Choroid plexus epithelial cell (primary cell): ENCODE results near the gene CNP.

Experiments
- DNase-seq: peaks from one replicate; pipeline ENCODE4 v3.0.0-alpha.2; 2010; ENCODE audit warnings: low read depth
- H3K4me3 ChIP-seq: 2 replicates; pipeline ENCODE4 v1.5.1; 2011; ENCODE audit warnings: low read depth, mild to moderate bottlenecking, control low read depth, low read length, moderate library complexity
- TF ChIP-seq, protein P1 (sequence below): conservative IDR thresholded peaks from 2 replicates; pipeline ENCODE4 v1.5.1; 2011; ENCODE audit warnings: low read depth, mild to moderate bottlenecking, control low read depth, inconsistent platforms, low read length, moderate library complexity

CNP gene

DNA sequence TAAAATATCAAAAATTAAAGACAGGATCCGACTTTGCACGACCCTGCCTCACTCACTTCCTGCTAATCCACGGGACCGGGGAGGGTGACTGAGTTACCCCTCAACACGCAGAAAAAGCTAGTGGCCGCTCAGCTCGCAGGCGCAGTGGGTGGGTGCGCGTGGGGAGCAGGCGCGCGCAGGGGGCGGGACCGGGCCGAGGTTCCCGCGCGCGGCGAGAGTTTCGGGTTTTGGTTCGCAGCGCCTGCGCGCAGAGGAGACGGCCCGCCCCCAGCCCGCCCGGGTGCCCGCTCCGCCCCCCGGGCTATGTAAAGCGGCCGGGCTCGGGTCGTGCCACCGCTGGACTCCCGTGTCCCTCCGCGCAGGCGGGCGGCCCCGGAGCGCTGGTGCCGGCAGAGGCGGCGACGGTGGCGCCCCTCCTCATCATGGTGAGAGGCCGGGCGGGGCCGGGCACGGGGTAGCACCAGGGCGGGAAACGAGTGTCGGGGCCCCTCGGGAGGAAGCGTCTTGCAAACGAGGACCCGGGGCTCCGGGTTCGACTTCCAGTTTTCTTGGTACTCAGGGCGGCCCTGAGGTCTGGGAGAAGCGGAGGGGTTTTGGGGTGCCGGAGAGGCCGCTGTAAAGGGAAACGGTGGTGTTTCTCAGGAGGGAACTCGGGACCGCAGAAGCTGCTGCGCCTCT lies at the start of gene CNP:
Gene CNP, plus strand, starts transcription at position 333 of the 678 bp plus-strand sequence. Its CDS starts 90 bp downstream, at position 423.
- TF ChIP-seq, protein P1, sequence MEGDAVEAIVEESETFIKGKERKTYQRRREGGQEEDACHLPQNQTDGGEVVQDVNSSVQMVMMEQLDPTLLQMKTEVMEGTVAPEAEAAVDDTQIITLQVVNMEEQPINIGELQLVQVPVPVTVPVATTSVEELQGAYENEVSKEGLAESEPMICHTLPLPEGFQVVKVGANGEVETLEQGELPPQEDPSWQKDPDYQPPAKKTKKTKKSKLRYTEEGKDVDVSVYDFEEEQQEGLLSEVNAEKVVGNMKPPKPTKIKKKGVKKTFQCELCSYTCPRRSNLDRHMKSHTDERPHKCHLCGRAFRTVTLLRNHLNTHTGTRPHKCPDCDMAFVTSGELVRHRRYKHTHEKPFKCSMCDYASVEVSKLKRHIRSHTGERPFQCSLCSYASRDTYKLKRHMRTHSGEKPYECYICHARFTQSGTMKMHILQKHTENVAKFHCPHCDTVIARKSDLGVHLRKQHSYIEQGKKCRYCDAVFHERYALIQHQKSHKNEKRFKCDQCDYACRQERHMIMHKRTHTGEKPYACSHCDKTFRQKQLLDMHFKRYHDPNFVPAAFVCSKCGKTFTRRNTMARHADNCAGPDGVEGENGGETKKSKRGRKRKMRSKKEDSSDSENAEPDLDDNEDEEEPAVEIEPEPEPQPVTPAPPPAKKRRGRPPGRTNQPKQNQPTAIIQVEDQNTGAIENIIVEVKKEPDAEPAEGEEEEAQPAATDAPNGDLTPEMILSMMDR, result no peak

DNA sequence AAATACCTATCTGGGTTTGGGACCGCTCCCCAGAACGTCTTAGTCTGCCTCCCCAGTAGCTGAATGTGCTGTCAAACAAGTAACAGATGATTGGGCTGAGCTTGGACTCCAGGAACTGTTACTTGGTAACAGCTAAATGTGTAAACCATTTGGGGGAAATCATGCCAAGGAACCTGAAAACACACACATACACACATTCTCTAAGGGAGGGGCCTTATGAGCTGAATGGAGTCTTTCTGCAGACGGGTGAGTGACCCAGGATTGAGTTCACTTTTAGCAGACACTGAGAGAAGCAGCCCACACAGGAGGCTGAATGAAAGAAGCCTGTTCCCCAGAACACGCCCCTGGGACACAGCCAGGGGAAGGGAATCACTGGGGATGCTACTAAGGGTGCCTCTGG lies 49.4 kb upstream of the CNP start:
- DNase-seq, result peak; percentile 66
- H3K4me3 ChIP-seq, result peak overlapping the region; percentile 95

More for the DNA sequence above, at the start of gene CNP:
- H3K4me3 ChIP-seq, result peak within 1 kb of the TSS; percentile 84
- peak; percentile 93 for DNase-seq

DNA sequence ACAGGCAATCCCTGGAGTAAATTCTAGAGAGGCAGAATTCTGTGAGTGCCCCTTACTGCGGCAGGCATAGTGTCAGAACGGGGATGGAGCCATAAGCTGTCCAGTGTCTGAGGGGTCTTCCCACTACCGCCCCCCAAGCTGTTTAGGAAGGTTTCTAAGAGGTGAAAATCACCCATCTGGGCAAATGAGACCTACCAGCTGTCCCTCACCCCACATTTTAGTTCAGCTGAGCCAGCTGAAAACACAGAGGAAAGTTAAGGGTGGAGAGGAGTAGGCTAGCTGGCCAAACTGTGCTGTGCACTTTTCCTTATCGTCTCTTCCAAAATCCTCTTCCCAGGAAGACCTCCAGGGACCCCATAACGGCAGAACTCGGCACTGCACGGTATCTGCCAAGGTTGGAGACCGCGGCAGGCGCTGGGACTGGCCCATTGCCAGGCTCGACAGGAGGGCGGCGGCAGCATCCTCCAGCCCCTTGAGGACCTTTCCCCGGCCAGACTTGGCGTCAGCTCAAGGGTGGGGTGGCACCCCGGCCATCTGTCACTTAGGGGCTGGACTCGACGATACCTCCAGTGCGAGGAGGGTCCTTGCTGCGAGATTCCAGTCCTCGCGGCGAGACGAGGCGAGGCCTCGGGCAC lies 48.8 kb upstream of the CNP start:
- H3K4me3 ChIP-seq, result peak overlapping the region; percentile 95
- TF ChIP-seq, protein P1, result no peak
- no peak for DNase-seq

More for the DNA sequence above, 49.4 kb upstream of the CNP start:
- TF ChIP-seq, protein P1, result no peak

DNA sequence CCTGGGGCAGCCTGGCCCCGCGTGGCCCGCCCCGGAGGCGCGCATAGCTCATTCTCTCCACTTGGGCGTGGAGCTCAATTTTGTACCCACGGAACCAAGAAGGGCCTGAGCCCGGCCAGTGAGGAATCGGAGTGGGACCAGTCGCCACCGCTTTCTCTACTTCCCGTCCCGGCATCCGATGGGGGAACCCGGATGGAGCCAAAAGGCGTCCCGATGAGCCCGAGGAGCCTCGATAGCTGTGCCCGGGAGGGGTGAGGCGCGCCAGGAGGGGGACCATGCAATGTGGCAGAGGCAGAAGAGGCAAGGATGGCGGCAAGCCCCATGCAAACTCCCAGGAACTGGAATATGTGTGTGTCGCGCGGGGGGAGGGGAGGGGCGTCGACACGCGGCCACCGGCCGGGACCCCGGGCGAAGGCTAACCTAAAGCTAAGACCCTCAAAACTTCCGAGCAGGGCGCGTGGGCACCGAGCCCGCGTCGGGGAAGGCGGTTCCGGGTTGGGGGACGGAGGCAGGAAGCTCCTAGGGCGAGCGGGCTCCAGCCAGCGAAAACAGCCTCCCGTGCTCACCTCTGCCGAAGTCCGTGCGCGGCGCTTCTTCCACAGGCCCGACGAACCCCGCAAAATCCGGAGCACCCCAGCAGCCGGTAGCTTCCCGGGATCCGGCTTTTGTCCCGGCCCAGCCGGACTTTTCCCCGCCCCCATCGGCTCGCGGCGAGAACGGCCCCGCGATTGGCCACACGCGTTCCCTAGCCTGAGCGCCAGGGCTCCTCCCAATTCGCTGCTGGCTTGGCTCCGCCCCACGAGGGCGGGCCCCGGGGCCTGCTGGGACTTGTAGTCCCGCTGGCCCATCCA lies 48.1 kb upstream of the CNP start, which contains the start of gene ACLY:
Gene ACLY, minus strand, starts transcription at position 638 of the 851 bp plus-strand sequence. CDS start 5,078 bp downstream, outside the sequence.
- H3K4me3 ChIP-seq, result peak within 1 kb of the TSS; percentile 95
- peak; percentile 98 for DNase-seq
- TF ChIP-seq, protein P1, result no peak

DNA sequence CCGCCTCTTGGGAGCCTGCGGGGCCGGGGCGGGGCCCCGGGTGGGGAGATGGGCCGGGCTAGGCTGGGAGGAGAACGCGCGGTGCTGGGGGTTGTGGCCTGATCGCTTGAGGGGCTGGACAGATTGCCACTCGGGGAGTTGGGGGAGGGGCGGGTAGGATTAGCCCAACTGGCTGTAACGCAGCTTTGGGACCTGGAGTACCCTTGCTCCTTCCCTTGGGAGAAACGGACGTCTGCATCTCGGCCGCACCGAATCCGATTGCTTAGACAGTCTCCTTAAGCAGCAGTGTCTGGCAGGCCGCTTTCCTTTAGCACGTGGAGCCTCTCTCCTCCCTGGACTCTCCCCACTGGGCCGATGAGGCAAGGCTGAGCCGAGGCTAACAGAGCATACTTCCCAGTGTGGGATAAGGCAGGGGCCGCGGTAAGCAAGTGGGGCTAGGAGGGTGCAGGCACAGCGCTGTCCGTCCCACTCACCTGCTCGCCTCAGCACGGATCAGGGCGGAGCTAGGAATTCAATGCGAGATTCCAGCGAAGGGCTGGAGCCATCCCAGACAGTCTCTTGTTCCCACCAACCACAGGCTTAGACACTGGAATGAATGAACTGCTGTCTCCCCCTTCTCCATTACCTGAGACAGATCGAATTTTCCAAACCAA lies 47.3 kb upstream of the CNP start:
- H3K4me3 ChIP-seq, result peak overlapping the region; percentile 95
- TF ChIP-seq, protein P1, result no peak
- peak; percentile 78 for DNase-seq

DNA sequence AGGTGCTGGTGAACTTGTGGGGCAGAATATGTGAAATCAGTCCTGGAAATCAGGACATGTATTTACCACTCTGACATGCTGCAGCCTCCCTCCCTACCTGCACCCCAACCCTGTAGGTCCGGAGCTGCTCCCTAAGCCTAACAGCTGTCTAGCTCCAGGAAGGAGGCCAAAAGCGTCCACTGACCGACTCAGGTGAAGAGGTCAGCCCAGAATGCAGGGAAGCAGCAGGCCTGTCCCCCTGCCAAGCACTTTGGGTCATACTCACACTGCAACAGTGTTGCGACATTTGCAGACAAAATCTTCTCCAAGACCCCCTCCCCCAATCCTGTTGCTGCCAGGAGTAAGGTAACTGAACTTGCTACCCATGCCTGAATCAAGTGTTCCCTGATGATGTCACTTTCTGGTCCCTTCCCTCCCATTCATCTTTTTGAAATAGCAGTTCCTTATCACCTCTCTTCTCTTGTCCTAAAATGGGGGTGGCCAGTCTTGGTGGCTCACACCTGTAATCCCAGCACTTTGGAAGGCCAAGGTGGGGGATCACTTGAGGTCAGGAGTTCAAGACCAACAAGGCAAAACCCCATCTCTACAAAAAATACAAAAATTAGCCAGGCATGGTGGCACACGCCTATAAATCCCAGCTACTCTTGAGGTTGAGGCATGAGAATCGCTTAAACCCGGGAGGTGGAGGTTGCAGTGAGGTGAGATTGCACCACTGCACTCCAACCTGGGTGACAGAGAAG lies 46.6 kb upstream of the CNP start:
- TF ChIP-seq, protein P1, result no peak
- H3K4me3 ChIP-seq, result no peak overlapping the region
- peak; percentile 35 for DNase-seq
